GM12873 (cell line): Measurements from ENCODE around the gene MAG.

Experiments used
- CTCF ChIP-seq: IDR thresholded peaks from 2 replicates; pipeline ENCODE4 v1.5.1; 2012; ENCODE audit warnings: low read depth, mild to moderate bottlenecking, moderate library complexity, low read length, control low read depth; ENCODE audit not compliant: insufficient read depth; ENCODE audit errors: missing control alignments

MAG gene

GRCh38 chr19:35267353-35267817, 24.6 kb upstream of the MAG start:
- no peak for TF ChIP-seq CTCF

DNA sequence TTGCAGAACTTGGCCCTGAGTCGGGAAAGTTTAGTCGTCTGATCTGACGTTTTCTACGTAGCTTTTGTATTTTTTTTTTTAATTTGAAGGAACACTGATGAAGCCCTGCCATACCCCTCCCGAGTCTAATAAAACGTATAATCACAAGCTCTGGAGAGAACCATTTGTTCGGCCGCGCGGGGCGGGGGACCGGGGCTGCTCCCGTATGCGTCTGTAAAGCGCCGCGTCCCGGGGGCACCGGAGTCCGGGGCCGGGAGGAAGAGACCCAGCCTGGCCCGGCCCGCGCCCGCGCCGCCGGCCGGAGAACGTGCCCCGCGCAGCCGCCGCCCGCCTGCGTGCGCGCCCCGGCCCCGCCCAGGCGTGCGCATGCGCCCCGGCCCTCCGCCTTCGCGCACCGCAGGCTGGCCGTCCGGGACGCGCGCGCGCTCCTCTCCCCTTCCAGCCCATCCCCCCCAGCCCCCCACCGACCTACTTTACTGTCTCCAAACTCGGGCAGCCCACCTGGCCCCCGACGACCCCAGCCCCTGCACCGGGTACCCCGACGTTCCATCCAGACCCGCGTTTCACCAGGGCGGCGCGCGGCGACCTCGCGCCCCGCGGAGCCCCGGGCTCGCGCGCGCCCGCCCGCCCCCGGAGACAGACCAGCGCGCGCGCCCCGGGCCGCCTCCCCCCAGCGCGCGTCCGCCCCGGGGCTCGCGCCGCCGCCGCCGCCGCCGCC, 24.0 kb upstream of the MAG start:
- no peak for TF ChIP-seq CTCF

GRCh38 chr19:35268536-35269437, 23.2 kb upstream of the MAG start, which contains the start of gene USF2:
TSS of gene USF2 (plus strand) at chr19:35268962. CDS start at chr19:35269102, 140 bp downstream.
- no peak for TF ChIP-seq CTCF

DNA sequence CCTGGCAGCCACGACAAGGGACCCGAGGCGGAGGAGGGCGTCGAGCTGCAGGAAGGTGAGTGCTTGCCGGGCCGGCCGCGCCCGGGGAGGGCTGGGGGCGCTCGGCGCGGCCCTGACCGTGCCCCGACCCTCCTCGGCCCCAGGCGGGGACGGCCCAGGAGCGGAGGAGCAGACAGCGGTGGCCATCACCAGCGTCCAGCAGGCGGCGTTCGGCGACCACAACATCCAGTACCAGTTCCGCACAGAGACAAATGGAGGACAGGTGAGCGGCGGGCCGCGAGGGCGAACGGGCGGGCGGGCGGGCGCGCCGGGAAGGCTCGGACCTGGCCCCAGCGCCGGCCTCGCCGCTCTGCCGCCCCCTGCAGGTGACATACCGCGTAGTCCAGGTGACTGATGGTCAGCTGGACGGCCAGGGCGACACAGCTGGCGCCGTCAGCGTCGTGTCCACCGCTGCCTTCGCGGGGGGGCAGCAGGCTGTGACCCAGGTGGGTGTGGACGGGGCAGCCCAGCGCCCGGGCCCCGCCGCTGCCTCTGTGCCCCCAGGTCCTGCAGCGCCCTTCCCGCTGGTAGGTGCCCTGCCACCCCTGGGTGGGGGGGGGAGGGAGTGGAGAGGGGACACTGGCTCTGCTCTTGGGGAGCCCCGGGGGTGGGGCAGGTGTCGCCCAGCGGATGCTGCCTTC, 22.4 kb upstream of the MAG start:
- TF ChIP-seq CTCF = peak; percentile 69

DNA sequence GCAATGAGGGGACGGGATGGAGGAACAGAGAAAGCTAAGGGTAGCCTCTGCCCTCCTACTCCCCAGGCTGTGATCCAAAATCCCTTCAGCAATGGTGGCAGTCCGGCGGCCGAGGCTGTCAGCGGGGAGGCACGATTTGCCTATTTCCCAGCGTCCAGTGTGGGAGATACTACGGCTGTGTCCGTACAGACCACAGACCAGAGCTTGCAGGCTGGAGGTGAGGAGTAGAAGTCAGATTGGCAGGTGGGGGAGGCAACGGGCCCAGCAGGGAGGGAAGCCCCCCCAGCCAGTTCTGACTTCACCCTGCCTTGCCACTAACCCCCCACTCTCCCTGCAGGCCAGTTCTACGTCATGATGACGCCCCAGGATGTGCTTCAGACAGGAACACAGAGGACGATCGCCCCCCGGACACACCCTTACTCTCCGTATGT, 21.6 kb upstream of the MAG start:
- no peak for TF ChIP-seq CTCF

DNA sequence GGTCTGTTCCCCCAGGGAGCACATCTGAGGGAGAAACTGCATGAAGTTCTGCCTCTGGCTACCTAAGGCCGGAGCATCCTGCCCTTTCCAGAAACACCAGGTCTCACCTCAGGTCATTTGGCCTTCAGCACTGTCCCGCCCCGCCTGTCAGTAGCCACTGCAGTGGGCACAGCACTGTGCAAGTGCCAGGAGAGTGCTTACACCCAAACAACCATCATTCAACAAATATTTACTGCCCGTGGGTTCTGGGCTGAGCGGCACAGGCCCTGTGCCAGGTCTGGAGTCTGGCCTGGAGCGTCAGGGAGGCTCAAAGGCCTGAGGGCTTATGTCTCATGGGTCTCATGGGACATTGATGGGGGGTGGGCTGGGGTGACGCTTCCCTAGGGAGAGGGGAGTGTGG, 20.4 kb upstream of the MAG start:
- TF ChIP-seq CTCF = no peak

DNA sequence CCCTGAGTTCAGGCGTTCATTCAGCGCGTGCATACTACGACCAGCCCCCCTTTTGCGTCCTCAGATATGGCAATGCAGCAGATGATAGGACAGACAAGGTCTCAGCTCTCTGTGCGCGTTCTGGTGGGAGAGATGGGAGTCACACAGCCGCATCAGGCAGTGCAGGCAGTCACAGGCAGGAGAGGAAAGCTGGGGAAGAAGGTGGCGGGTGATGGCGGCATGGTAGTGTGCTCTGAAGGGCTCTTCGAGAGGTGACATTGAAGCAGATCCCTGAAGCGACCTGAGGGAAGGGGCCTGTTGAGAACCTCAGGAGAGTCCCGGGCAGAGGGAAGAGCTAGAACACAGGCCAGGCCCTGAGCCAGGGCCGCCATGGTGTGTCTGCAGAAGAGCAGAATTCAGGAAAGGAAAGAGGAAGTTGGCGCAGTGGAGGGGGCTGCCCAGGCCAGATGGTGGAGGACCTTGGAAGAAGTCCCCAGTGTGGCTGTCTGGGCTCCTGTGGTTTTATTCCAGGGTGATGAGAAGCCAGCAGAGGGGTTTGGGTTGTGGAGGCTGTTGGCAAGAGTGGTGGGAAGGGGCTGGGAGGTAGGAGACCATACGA, 19.7 kb upstream of the MAG start:
- no peak for TF ChIP-seq CTCF
